WERI-Rb-1 (cell line): ENCODE results near the gene MSGN1.

Experiments
- DNase-seq: peaks from one replicate; pipeline ENCODE4 v3.0.0-alpha.2; 2020
- H3K27ac ChIP-seq: fragments of 250-450 bp; sonication (Bioruptor Pico); 2 replicates; pipeline ENCODE4 v1.5.1; 2020; ENCODE audit warnings: mild to moderate bottlenecking, moderate library complexity
- H3K27me3 ChIP-seq: fragments of 250-450 bp; sonication (Bioruptor Pico); 2 replicates; pipeline ENCODE4 v1.5.1; 2021; ENCODE audit warnings: mild to moderate bottlenecking, low read depth, moderate library complexity; ENCODE audit not compliant: insufficient read depth, severe bottlenecking
- H3K36me3 ChIP-seq: fragments of 250-450 bp; sonication (Bioruptor Pico); 2 replicates; pipeline ENCODE4 v1.5.1; 2020; ENCODE audit warnings: mild to moderate bottlenecking, moderate library complexity
- H3K4me3 ChIP-seq: 2 replicates; pipeline ENCODE4 v1.5.1; 2011; ENCODE audit warnings: low read depth, mild to moderate bottlenecking, control low read depth, low read length
- H3K9me3 ChIP-seq: fragments of 250-450 bp; sonication (Bioruptor Pico); 2 replicates; pipeline ENCODE4 v1.5.1; 2021; ENCODE audit warnings: mild to moderate bottlenecking, moderate library complexity; ENCODE audit not compliant: severe bottlenecking
- CTCF ChIP-seq: IDR thresholded peaks from 2 replicates; pipeline ENCODE4 v1.5.1; 2011; ENCODE audit warnings: low read depth, mild to moderate bottlenecking, control low read depth, inconsistent platforms, low read length

Gene MSGN1

GRCh38 chr2:17792515-17792914 is 23.7 kb upstream of the MSGN1 start:
- no peak for DNase-seq
- no peaks in the 10 kb centered on the region for H3K9me3 ChIP-seq
- H3K4me3 ChIP-seq: no peak overlapping the region
- no peaks in the 10 kb centered on the region for H3K36me3 ChIP-seq
- no peaks in the 10 kb centered on the region for H3K27me3 ChIP-seq
- no peak for TF ChIP-seq CTCF
- no peak overlapping the region for H3K27ac ChIP-seq

- Histone ChIP-seq H3K4me3 (no peak overlapping the region), H3K27me3 (no peaks in the 10 kb centered on the region)
- no peak for TF ChIP-seq CTCF
Observed at GRCh38 chr2:17793296-17793695, 23.0 kb upstream of the MSGN1 start.

GRCh38 chr2:17793803-17794354 is 22.4 kb upstream of the MSGN1 start:
- Histone ChIP-seq H3K27ac (no peak overlapping the region), H3K9me3 (no peaks in the 10 kb centered on the region), H3K36me3 (no peaks in the 10 kb centered on the region), H3K27me3 (no peaks in the 10 kb centered on the region), H3K4me3 (no peak overlapping the region)
- DNase-seq: no peak
- no peak for TF ChIP-seq CTCF

More at GRCh38 chr2:17793296-17793695, 23.0 kb upstream of the MSGN1 start:
- Histone ChIP-seq H3K9me3 (no peaks in the 10 kb centered on the region), H3K36me3 (no peaks in the 10 kb centered on the region), H3K27ac (no peak overlapping the region)
- DNase-seq: no peak

- no peak for TF ChIP-seq CTCF
Observed at GRCh38 chr2:17795309-17795708, 21.0 kb upstream of the MSGN1 start.

GRCh38 chr2:17798338-17798737 is 17.9 kb upstream of the MSGN1 start:
- Histone ChIP-seq H3K9me3 (no peaks in the 10 kb centered on the region), H3K27me3 (no peaks in the 10 kb centered on the region), H3K36me3 (no peaks in the 10 kb centered on the region), H3K27ac (no peak overlapping the region), H3K4me3 (no peak overlapping the region)
- DNase-seq: no peak
- no peak for TF ChIP-seq CTCF

More at GRCh38 chr2:17795309-17795708, 21.0 kb upstream of the MSGN1 start:
- H3K27me3 ChIP-seq: no peaks in the 10 kb centered on the region
- H3K9me3 ChIP-seq: no peaks in the 10 kb centered on the region
- H3K27ac ChIP-seq: no peak overlapping the region
- H3K36me3 ChIP-seq: no peaks in the 10 kb centered on the region
- no peak overlapping the region for H3K4me3 ChIP-seq
- no peak for DNase-seq
